ENCODE measurements around the gene PGAM5.

DNA sequence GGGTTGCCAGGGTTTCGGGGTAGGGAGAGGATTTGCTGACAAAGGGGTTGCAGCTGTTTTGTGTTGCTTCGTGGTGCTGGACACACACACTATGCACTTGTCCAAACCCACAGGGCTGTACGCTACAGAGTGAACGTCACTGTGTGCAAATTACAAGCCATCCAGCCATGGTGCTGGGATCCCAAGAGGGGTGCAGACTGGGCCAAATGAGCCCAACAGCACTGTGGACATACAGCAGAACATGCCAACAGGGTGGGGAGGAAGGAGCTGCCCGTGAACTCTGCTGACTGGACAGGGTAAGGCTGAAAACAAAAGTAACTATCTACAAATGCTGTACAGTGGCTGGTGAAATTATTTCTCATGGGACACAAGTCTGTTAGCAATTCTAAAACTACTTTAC is 48.7 kb upstream of the PGAM5 start:
- TF ChIP-seq SUZ12 (IDR thresholded peaks at IDR 0.05) = no peak
- TF ChIP-seq SP1 (IDR thresholded peaks at IDR 0.05) = no peak
- no peak for TF ChIP-seq TARDBP (IDR thresholded peaks at IDR 0.05)
- TF ChIP-seq ZNF384 (IDR thresholded peaks at IDR 0.05) = no peak
- TF ChIP-seq BHLHE40 (IDR thresholded peaks at IDR 0.05; ENCODE audit: borderline replicate concordance) = no peak
- TF ChIP-seq FOXA1 (IDR thresholded peaks at IDR 0.05) = no peak
- no peak for TF ChIP-seq ELF4 (IDR thresholded peaks at IDR 0.05)
- TF ChIP-seq FOXM1 (IDR thresholded peaks at IDR 0.05; ENCODE audit: borderline replicate concordance) = no peak
- TF ChIP-seq HDGF (IDR thresholded peaks at IDR 0.05; ENCODE audit: borderline replicate concordance) = no peak
- TF ChIP-seq, protein P1, sequence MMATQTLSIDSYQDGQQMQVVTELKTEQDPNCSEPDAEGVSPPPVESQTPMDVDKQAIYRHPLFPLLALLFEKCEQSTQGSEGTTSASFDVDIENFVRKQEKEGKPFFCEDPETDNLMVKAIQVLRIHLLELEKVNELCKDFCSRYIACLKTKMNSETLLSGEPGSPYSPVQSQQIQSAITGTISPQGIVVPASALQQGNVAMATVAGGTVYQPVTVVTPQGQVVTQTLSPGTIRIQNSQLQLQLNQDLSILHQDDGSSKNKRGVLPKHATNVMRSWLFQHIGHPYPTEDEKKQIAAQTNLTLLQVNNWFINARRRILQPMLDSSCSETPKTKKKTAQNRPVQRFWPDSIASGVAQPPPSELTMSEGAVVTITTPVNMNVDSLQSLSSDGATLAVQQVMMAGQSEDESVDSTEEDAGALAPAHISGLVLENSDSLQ (IDR thresholded peaks at IDR 0.05) = no peak
- no peak for TF ChIP-seq NFRKB (IDR thresholded peaks at IDR 0.05)
- no peak for TF ChIP-seq ARNT (IDR thresholded peaks at IDR 0.05)
- TF ChIP-seq CTBP1 (IDR thresholded peaks at IDR 0.05; ENCODE audit: borderline replicate concordance) = no peak
- no peak for TF ChIP-seq L3MBTL2 (conservative IDR thresholded peaks at IDR 0.05)
